PC-9 (cell line): ENCODE results near the gene DISC1. TPM values are rescaled to one million over a fixed set of nuclear protein-coding genes. Genes with fewer than 3 reads are reported as not detected.

Experiments
- BruUV-seq: library from RNA; stranded (reverse); fragments of 400-500 nt; replicated peaks from 2 replicates; lab custom pipeline; 2021; lab: Mats Ljungman, UMichigan
- CTCF ChIA-PET: fragments of 300-600 bp; sonication (Branson Sonifier 250); formaldehyde crosslinking; loops from one replicate; lab custom pipeline; 2022; ENCODE audit warnings: antibody characterized with exemption; lab: Charles Lee
- POLR2A ChIA-PET: fragments of 300-600 bp; sonication (Branson Sonifier 250); formaldehyde crosslinking; loops from one replicate; lab custom pipeline; 2022; ENCODE audit warnings: antibody characterized with exemption; ENCODE audit not compliant: unreplicated experiment; lab: Charles Lee
- DNase-seq, 2 experiments: peaks; one replicate each; pipeline versions ENCODE4 v3.0.0 to v3.0.0-alpha.2; 2015 to 2022; ENCODE audit warnings: mixed read lengths in 1 of 2
- H2AFZ ChIP-seq: fragments of 200-600 bp; sonication (generic); 2 replicates; pipeline ENCODE4 v1.8.1; 2017; ENCODE audit warnings: antibody characterized with exemption
- H3F3A ChIP-seq: fragments of 200-600 bp; sonication (generic); 2 replicates; pipeline ENCODE4 v1.8.1; 2017; ENCODE audit warnings: antibody characterized with exemption, mild to moderate bottlenecking, low read depth; ENCODE audit not compliant: insufficient read depth
- H3K27ac ChIP-seq: fragments of 200-600 bp; sonication (generic); 2 replicates; pipeline ENCODE4 v1.6.1; 2016; ENCODE audit warnings: mixed run types
- H3K27me3 ChIP-seq: fragments of 200-600 bp; sonication (generic); 2 replicates; pipeline ENCODE4 v1.6.1; 2016; ENCODE audit warnings: low read depth, mixed run types; ENCODE audit not compliant: insufficient read depth
- H3K36me3 ChIP-seq: fragments of 200-600 bp; sonication (generic); 2 replicates; pipeline ENCODE4 v1.6.1; 2016; ENCODE audit warnings: low read depth, mixed run types
- H3K4me1 ChIP-seq: fragments of 200-600 bp; sonication (generic); replicated peaks from 2 replicates; pipeline ENCODE4 v1.6.1; 2016; ENCODE audit warnings: mixed run types; ENCODE audit not compliant: insufficient read depth
- H3K4me2 ChIP-seq: fragments of 200-600 bp; sonication (generic); 2 replicates; pipeline ENCODE4 v1.6.1; 2017; ENCODE audit warnings: mixed run types
- H3K4me3 ChIP-seq: fragments of 200-600 bp; sonication (generic); 2 replicates; pipeline ENCODE4 v1.6.1; 2016; ENCODE audit warnings: mixed run types
- H3K79me2 ChIP-seq: fragments of 200-600 bp; sonication (generic); 2 replicates; pipeline ENCODE4 v1.6.1; 2017; ENCODE audit warnings: low read depth, mixed run types
- H3K9me2 ChIP-seq: fragments of 200-600 bp; sonication (generic); 2 replicates; pipeline ENCODE4 v1.8.1; 2017; ENCODE audit warnings: mild to moderate bottlenecking; ENCODE audit not compliant: insufficient read depth
- H3K9me3 ChIP-seq: fragments of 200-600 bp; sonication (generic); 2 replicates; pipeline ENCODE4 v1.8.1; 2016; ENCODE audit warnings: low read depth; ENCODE audit not compliant: insufficient read depth
- H4K20me1 ChIP-seq: fragments of 200-600 bp; sonication (generic); 2 replicates; pipeline ENCODE4 v1.8.1; 2017; ENCODE audit not compliant: insufficient read depth
- EZH2 ChIP-seq: fragments of 200-600 bp; sonication (generic); IDR thresholded peaks from 2 replicates; pipeline ENCODE4 v1.8.0; 2017; ENCODE audit warnings: antibody characterized with exemption, low read depth
- intact Hi-C: fragments of 100-400 bp; cut with micrococcal nuclease; formaldehyde crosslinking; loops from one replicate; pipeline ENCODE4 v1.10.0; 2022; ENCODE audit not compliant: unreplicated experiment
- total RNA-seq: library from RNA; stranded (reverse); gene quantifications from 2 replicates; pipeline ENCODE4 v1.2.3, GENCODE V29; 2021
- TF ChIP-seq, protein P1 (sequence below): fragments of 200-600 bp; sonication (generic); conservative IDR thresholded peaks from 2 replicates; pipeline ENCODE4 v1.6.1; 2017; ENCODE audit warnings: mixed run types, antibody characterized with exemption, mild to moderate bottlenecking, moderate library complexity

Gene DISC1
- total RNA-seq, 1 experiment from 2014 or later: 7.4 TPM

DNA sequence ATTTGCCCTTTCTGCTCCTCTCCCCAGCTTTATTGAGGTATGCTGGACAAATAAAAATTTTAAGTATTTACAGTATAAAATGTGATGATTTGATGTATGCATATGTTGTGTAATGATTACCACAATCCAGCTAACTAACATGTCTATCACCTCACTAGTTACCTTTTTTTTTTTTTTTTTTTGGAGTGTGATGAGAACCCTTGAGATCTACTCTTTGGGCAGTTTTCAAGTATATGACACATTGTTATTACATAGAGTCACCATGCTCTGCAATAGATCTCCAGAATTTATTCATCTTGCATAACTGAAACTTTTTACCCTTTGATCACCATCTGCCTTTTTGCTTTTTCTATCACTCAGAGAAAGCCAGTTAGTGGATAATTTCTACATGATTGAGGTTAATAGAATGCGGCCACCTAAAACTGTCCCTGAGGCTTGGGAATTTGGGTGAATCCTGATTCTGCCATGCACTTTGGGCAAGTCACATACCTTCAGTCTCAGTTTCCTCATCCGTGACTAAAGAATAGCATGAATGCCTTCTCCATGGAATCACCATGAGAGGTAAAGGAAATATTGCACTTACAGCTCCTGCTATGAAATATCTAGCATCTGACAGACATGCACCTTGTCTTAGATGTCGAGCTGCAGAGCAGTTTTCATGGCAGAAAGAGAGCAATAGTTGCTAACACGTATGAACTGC, 295.2 kb downstream of the DISC1 start:
- no peaks in the 10 kb centered on the region for H3K9me2 ChIP-seq
- no peak overlapping the region for H3K4me2 ChIP-seq
- no peaks in the 10 kb centered on the region for H3F3A ChIP-seq
- intact Hi-C loops: no loop called here
- no peaks in the 10 kb centered on the region for H3K36me3 ChIP-seq
- H3K27me3 ChIP-seq: no peaks in the 10 kb centered on the region
- no peak overlapping the region for H3K27ac ChIP-seq
- TF ChIP-seq, protein P1, sequence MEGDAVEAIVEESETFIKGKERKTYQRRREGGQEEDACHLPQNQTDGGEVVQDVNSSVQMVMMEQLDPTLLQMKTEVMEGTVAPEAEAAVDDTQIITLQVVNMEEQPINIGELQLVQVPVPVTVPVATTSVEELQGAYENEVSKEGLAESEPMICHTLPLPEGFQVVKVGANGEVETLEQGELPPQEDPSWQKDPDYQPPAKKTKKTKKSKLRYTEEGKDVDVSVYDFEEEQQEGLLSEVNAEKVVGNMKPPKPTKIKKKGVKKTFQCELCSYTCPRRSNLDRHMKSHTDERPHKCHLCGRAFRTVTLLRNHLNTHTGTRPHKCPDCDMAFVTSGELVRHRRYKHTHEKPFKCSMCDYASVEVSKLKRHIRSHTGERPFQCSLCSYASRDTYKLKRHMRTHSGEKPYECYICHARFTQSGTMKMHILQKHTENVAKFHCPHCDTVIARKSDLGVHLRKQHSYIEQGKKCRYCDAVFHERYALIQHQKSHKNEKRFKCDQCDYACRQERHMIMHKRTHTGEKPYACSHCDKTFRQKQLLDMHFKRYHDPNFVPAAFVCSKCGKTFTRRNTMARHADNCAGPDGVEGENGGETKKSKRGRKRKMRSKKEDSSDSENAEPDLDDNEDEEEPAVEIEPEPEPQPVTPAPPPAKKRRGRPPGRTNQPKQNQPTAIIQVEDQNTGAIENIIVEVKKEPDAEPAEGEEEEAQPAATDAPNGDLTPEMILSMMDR: no peak
- TF ChIP-seq EZH2: no peak
- BruUV-seq: no TSS peak
- no peak for DNase-seq
- CTCF ChIA-PET: no interaction called here
- no peaks in the 10 kb centered on the region for H3K4me1 ChIP-seq
- H4K20me1 ChIP-seq: no peaks in the 10 kb centered on the region
- H3K9me3 ChIP-seq: no peaks in the 10 kb centered on the region
- H3K79me2 ChIP-seq: no peaks in the 10 kb centered on the region
- no peak overlapping the region for H2AFZ ChIP-seq
- POLR2A ChIA-PET: no interaction called here
- no peak overlapping the region for H3K4me3 ChIP-seq

DNA sequence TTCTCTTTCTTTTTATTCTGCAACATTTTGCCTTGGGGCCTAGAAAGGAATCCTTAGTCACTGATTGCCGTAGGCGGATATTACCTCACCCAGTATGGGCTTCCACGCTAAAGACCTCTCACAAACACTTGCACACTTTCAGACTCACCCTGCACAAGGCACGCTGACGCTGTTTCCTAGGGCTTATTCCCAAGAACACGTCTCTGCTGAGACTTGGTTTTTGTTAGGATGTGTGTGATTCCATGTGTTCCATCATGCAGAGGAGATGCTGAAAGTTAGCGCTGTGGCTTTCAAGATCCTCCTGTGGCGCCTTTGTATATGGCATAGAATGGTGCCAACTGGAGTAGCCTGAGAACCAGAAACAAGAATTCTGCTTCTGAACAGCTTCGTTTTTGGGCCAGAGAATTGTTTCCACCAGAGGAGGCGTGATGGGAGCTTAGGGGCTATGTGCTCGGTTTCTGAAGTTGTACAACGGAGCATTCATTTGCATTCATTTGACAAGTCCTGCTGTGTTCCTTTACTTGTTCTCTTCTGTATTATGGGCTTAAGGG, 297.0 kb downstream of the DISC1 start:
- Histone ChIP-seq H3K79me2 (no peaks in the 10 kb centered on the region), H3K27me3 (no peaks in the 10 kb centered on the region), H3F3A (no peaks in the 10 kb centered on the region), H3K4me3 (no peak overlapping the region), H3K27ac (no peak overlapping the region), H2AFZ (no peak overlapping the region), H3K4me1 (no peaks in the 10 kb centered on the region), H3K36me3 (no peaks in the 10 kb centered on the region), H4K20me1 (no peaks in the 10 kb centered on the region), H3K4me2 (no peak overlapping the region), H3K9me3 (no peaks in the 10 kb centered on the region), H3K9me2 (no peaks in the 10 kb centered on the region)
- POLR2A ChIA-PET: no interaction called here
- TF ChIP-seq, protein P1: no peak
- TF ChIP-seq EZH2: no peak
- intact Hi-C loops: no loop called here
- DNase-seq: no peak
- CTCF ChIA-PET: no interaction called here
- no TSS peak for BruUV-seq

DNA sequence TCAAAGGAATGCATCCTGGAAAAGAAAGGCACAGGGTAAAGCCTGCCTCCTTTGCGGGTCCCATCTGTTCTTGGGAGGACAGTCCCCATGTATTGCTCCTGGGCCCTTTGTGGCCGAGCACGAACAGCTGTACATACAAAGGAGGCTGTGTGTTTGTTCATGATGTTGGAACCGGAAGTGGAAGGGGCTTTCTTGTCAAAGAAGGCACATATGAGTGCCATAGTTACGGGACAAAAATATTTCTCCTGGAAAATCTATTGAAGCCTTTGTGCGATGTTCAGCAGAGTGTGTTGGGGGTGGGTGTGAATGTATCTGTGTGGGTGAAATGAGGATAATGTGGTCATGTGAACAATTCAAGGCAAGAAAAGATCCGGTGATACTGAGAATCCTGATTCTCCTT, 297.6 kb downstream of the DISC1 start:
- no TSS peak for BruUV-seq

More for the DNA sequence above, 297.6 kb downstream of the DISC1 start:
- Histone ChIP-seq H4K20me1 (no peaks in the 10 kb centered on the region), H3K4me1 (no peaks in the 10 kb centered on the region), H3F3A (no peaks in the 10 kb centered on the region), H3K9me3 (no peaks in the 10 kb centered on the region), H2AFZ (no peak overlapping the region), H3K79me2 (no peaks in the 10 kb centered on the region), H3K4me2 (no peak overlapping the region), H3K4me3 (no peak overlapping the region), H3K27me3 (no peaks in the 10 kb centered on the region), H3K27ac (no peak overlapping the region), H3K36me3 (no peaks in the 10 kb centered on the region), H3K9me2 (no peaks in the 10 kb centered on the region)
- ChIA-PET POLR2A (no interaction called here), CTCF (no interaction called here)
- no peak for DNase-seq
- intact Hi-C loops: no loop called here
- TF ChIP-seq EZH2: no peak
- TF ChIP-seq, protein P1: no peak
